Heart left ventricle (tissue), 16 donors: Measurements from ENCODE around the gene UACA. TPM values are rescaled to one million over a fixed set of nuclear protein-coding genes. Genes with fewer than 3 reads are reported as not detected.

Experiments used
- ATAC-seq, 4 donors: fragments of 200-7000 bp; cut with Tn5 transposase; one replicate each; pipeline ENCODE4 v1.9.1; 2020 to 2022; ENCODE audit warnings: moderate library complexity in 4 of 4, mild to moderate bottlenecking in 3 of 4, moderate number of reproducible peaks in 1 of 4
- DNase-seq, 5 donors: peaks; one replicate each; pipeline ENCODE4 v3.0.0-alpha.2; 2020
- H3K27ac ChIP-seq, 12 donors: fragments of 200-600 bp; sonication (generic) in 4 of 12; one replicate each; pipeline versions ENCODE4 v1.5.0 to v1.8.0; 2016 to 2022; ENCODE audit warnings: mild to moderate bottlenecking in 2 of 12
- H3K27me3 ChIP-seq, 9 donors: fragments of 200-600 bp; sonication (generic) in 2 of 9; one replicate each; pipeline versions ENCODE4 v1.5.1 to v1.8.0; 2016 to 2022; ENCODE audit warnings: mild to moderate bottlenecking in 3 of 9
- H3K36me3 ChIP-seq, 9 donors: fragments of 200-600 bp; sonication (generic) in 2 of 9; one replicate each; pipeline versions ENCODE4 v1.5.0 to v1.8.0; 2018 to 2022; ENCODE audit warnings: mild to moderate bottlenecking in 2 of 9
- H3K4me1 ChIP-seq, 12 donors: fragments of 200-600 bp; sonication (generic) in 4 of 12; one replicate each; pipeline versions ENCODE4 v1.5.0 to v1.8.0; 2016 to 2022; ENCODE audit warnings: mild to moderate bottlenecking in 3 of 12
- H3K4me3 ChIP-seq, 12 donors: fragments of 200-600 bp; sonication (generic) in 4 of 12; one replicate each; pipeline versions ENCODE4 v1.5.0 to v1.8.0; 2017 to 2022; ENCODE audit warnings: mild to moderate bottlenecking in 9 of 12, moderate library complexity in 4 of 12
- H3K9me3 ChIP-seq, 12 donors: fragments of 200-600 bp; sonication (generic) in 4 of 12; one replicate each; pipeline versions ENCODE4 v1.5.0 to v1.8.0; 2016 to 2022; ENCODE audit warnings: mild to moderate bottlenecking in 1 of 12
- POLR2A ChIP-seq, 2 donors: fragments of 450-650 bp; IDR thresholded peaks; one replicate each; pipeline ENCODE4 v1.6.1; 2017; ENCODE audit warnings: antibody characterized with exemption in 2 of 2, mild to moderate bottlenecking in 2 of 2, moderate library complexity in 2 of 2
- WGBS, 4 donors: extraction: QIAGEN DNeasy Blood & Tissue Kit in 2 of 4; methylation state at CpG; one replicate each; pipeline versions ENCODE4 v1.1.5 to v1.1.7; 2013 to 2018; 5-methylcytosine and 5-hydroxymethylcytosine counted together
- intact Hi-C, 10 donors: fragments of 100-400 bp; cut with DNase I; formaldehyde crosslinking; loops; one replicate each; pipeline versions ENCODE4 v1.11.1 to v1.14.2; 2022
- polyA plus RNA-seq, 2 donors: library from polyadenylated mRNA; stranded (reverse); fragments of 200-250 nt; gene quantifications; one replicate each; pipeline ENCODE4 v1.2.3, GENCODE V29; 2013
- total RNA-seq, 9 donors: library from RNA; depleted of rRNA in 2 of 9; stranded (reverse); fragments of >200 nt in 2 of 9; fragmentation: NEBNext Ultra II Directional in 3 of 9; extraction: Animal tissue kit (Norgen Biotek cat#: 25700) in 3 of 9; gene quantifications; one replicate each; pipeline versions ENCODE4 v1.1.0 to v1.2.4, GENCODE V29; 2016 to 2023
- TF ChIP-seq, protein P1 (sequence below), 12 donors: fragments of 200-600 bp; sonication (generic) in 4 of 12; IDR thresholded peaks; one replicate each; pipeline versions ENCODE4 v1.5.0 to v1.8.0; 2018 to 2022; ENCODE audit warnings: antibody characterized with exemption in 12 of 12, mild to moderate bottlenecking in 5 of 12
- donor health status: ischemic (EF 13 %, LVEDD 7.1; RV severe dilation, severe dysfunction).
- donor health status: healthy with polysubstance abuse.
- donor health status: DM: no; HTN: yes; CAD: no.
- donor health status: DM: no; HTN: no; CAD: no.
- donor health status: ischemic (EF 25% LVEDD 6.9; RV normal size, moderate dysfunction).
- donor health status: ischemic (EF 25% LVEDD 5.7; RV mildly dilated, moderate dysfunction).
- donor health status: healthy.
- donor health status: DM: yes; HTN: yes; CAD: no.
- donor health status: ischemic (EF 35%, LVEDD 5.7; RV mildly dilated, moderate dysfunction).
- donor health status: nonischemic (EF 11% LVEDD 7.7; RV severe dilation, severe dysfunction).
- donor health status: DM: yes; HTN: yes; CAD: no.
- donor health status: PGD.
- donor health status: ischemic (EF 29% LVEDD 5.4; RV normal size, mild dysfunction).
- donor health status: nonischemic (EF 23%, LVEDD 6.1; RV moderate dilation, normal function).

The UACA gene
- total and polyA plus RNA-seq, 11 donors = 10.7 to 57.1 (median 49.0) TPM

DNA sequence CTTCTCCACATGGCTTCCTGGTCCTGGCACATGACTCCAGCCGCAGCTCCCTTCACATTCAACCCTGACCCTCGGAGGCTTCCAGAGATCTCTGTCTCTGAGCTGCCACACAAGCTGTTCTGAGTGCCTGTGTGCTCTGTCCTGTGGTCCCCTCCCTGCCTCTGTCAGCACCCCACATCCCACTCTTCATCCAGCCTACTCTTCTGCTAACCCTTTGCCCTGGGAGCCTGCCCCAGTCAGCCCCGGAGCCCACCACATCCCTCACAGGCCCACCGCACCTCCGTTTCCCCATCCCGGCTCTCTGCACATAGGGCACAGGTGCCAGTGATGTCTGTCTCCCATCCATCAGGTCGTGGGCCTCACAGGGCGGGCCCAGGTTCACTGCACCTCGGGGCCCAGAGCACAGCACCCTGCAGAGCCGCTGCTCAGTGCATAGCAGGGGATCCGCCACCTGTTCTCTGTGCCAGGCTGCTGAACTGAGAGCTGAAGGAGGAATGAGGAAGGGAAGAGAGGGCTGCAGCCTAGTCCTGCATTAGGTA, 133.6 kb downstream of the UACA start:
- intact Hi-C loops = loop anchor here in 3 of 10 donors (5.0 to 10.0 kb wide), 3 partner anchors 58 to 65 kb away; no protein-coding TSS in a partner anchor

DNA sequence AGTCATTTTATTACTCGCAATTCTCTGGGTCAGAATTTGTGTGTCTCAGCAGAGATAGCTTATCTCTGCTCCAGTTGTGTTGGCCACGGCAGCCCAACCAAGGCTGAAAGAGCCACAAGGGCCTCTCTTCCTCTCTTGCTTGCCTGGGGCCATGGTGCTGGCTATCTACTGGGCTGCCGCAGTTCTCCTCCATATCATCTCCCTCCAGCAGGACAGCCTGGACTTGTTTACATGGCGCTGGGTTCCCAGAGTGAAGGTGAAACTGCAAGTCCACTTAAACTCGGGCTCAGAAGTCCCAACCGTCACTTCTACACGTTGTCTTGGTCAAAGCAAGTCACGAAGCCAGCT, 134.8 kb downstream of the UACA start:
- Histone ChIP-seq H3K4me3 (no peak overlapping the region), H3K27me3 (no peaks in the 10 kb centered on the region), H3K4me1 (peaks cover 0 to 6% (median 4%) of the 10 kb centered on the region in 12 donors), H3K27ac (no peak overlapping the region), H3K9me3 (peaks cover 0 to 6% (median 0%) of the 10 kb centered on the region in 12 donors), H3K36me3 (no peaks in the 10 kb centered on the region)
- no peak for ATAC-seq
- TF ChIP-seq POLR2A (IDR thresholded peaks at IDR 0.05) = no peak
- TF ChIP-seq, protein P1, sequence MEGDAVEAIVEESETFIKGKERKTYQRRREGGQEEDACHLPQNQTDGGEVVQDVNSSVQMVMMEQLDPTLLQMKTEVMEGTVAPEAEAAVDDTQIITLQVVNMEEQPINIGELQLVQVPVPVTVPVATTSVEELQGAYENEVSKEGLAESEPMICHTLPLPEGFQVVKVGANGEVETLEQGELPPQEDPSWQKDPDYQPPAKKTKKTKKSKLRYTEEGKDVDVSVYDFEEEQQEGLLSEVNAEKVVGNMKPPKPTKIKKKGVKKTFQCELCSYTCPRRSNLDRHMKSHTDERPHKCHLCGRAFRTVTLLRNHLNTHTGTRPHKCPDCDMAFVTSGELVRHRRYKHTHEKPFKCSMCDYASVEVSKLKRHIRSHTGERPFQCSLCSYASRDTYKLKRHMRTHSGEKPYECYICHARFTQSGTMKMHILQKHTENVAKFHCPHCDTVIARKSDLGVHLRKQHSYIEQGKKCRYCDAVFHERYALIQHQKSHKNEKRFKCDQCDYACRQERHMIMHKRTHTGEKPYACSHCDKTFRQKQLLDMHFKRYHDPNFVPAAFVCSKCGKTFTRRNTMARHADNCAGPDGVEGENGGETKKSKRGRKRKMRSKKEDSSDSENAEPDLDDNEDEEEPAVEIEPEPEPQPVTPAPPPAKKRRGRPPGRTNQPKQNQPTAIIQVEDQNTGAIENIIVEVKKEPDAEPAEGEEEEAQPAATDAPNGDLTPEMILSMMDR (IDR thresholded peaks at IDR 0.05) = no peak
- 88 to 95% (median 93%) methylated on average over 8 of the region's 8 CpGs for whole genome bisulfite sequencing, 4 donors
- intact Hi-C loops = no loop called here
- no peak for DNase-seq

More for the DNA sequence above, 133.6 kb downstream of the UACA start:
- 92 to 94% (median 93%) methylated on average over 10 to 11 of the region's 11 CpGs for WGBS, 4 donors
- Histone ChIP-seq H3K4me3 (no peak overlapping the region), H3K27ac (no peak overlapping the region), H3K36me3 (no peaks in the 10 kb centered on the region), H3K9me3 (no peaks in the 10 kb centered on the region), H3K27me3 (no peaks in the 10 kb centered on the region), H3K4me1 (peaks cover 0 to 11% (median 5%) of the 10 kb centered on the region in 12 donors)
- ATAC-seq (no peak), DNase-seq (no peak)
- TF ChIP-seq POLR2A (IDR thresholded peaks at IDR 0.05) = no peak
- TF ChIP-seq, protein P1 (IDR thresholded peaks at IDR 0.05) = no peak

DNA sequence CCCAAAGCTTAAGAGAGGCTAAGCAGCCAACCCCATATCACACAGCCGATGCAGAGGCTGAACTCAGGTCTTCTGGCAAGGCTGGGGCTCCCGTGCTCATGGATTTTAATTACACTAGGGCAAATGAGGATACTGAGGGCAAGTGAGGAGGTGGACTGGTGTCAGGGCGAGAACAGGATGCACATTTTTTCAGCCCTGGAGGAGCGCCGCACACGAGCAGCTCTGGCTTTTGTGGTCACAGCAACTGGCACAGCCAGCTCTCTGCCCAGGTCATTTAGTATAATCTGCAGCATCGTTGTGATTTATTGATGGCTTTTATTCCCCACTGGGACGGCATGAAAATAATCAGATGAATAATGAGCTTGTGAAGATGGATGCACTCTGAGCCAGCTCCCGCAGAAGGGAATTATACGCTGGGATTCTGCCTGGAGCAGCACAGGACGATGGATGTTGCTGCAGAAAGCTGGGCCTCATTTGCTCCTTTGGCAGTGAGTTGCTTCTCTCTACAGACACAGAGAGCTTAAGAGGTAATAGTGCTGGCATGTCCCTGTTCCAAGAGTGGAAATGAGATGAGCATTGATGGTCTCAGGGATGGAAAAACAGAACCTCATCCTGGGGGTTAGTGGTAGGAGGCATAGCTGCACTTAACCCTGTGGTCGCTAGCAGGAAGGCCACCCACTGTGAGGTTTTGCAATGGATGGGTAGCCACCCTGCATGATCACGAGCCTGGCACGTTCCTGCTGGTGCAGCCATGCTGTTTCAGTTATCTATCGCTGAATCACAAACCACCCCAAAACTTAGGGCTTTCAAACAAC, 135.4 kb downstream of the UACA start:
- Histone ChIP-seq H3K36me3 (no peaks in the 10 kb centered on the region), H3K4me1 (peaks cover 0 to 4% (median 0%) of the 10 kb centered on the region in 12 donors), H3K27me3 (no peaks in the 10 kb centered on the region), H3K4me3 (no peak overlapping the region), H3K9me3 (peaks cover 0 to 12% (median under 1%) of the 10 kb centered on the region in 12 donors), H3K27ac (no peak overlapping the region)
- no peak for DNase-seq
- no peak for ATAC-seq
- TF ChIP-seq POLR2A (IDR thresholded peaks at IDR 0.05) = no peak
- TF ChIP-seq, protein P1 (IDR thresholded peaks at IDR 0.05) = no peak
- 82 to 87% (median 84%) methylated on average over 15 of the region's 15 CpGs for WGBS, 4 donors
- intact Hi-C loops = no loop called here

DNA sequence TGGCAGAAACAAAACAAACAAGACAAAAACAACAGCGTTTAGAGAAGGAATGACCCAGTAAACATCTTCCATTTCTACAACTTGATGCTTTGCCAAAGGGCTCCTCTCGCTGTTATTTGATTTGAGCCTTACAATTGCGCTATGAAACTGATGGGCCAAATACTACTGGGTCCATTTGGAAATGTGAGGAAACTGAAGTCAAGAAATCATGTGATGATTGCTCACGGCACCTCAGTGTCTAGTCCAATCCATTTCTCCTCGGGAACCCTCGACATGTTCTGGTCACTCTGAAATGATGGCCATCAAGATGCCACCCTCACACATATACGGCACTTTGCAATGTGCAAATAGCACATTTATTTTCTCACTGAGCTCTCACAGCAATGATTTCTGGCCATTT, 136.0 kb downstream of the UACA start:
- intact Hi-C loops = no loop called here
- ATAC-seq = no peak
- H3K27me3 ChIP-seq = no peaks in the 10 kb centered on the region
- peaks cover 0 to 4% (median 0%) of the 10 kb centered on the region in 12 donors for H3K4me1 ChIP-seq
- 87 to 94% (median 90%) methylated on average over 7 of the region's 7 CpGs for WGBS, 4 donors
- DNase-seq = no peak
- no peak overlapping the region for H3K27ac ChIP-seq
- no peak overlapping the region for H3K4me3 ChIP-seq
- no peaks in the 10 kb centered on the region for H3K36me3 ChIP-seq
- no peak for TF ChIP-seq POLR2A (IDR thresholded peaks at IDR 0.05)
- TF ChIP-seq, protein P1 (IDR thresholded peaks at IDR 0.05) = no peak
- peaks cover 0 to 18% (median 7%) of the 10 kb centered on the region in 12 donors for H3K9me3 ChIP-seq
